ENCODE data around the gene LCOR. TPM values are rescaled to one million over a fixed set of nuclear protein-coding genes. Genes with fewer than 3 reads are reported as not detected.

The LCOR gene
- polyA plus RNA-seq, 1 experiment, result 11.6 TPM

GRCh38 chr10:96878057-96878456 is 46.0 kb downstream of the LCOR start:
- no peaks in the 10 kb centered on the region for H3K9me3 ChIP-seq (ENCODE audit: control insufficient read depth, insufficient read depth, low read length)
- no peak for TF ChIP-seq CTCF (IDR thresholded peaks at IDR 0.05; ENCODE audit: low read depth, low read length)
- no peak for DNase-seq (ENCODE audit: low read depth, low spot score)
- H3K27me3 ChIP-seq (ENCODE audit: control insufficient read depth, insufficient read depth, low read length), result no peaks in the 10 kb centered on the region
- H3K27ac ChIP-seq (ENCODE audit: low read depth, low read length), result no peak overlapping the region
- POLR2A ChIA-PET, result no interaction called here
- CTCF ChIA-PET, result interaction anchor here (0.6 to 1.3 kb wide), 3 partner anchors 31 to 252 kb away, joined by 3 to 13 read pairs (median 3); no protein-coding TSS in a partner anchor
- no peak overlapping the region for H3K4me3 ChIP-seq (ENCODE audit: low read depth, low read length)

GRCh38 chr10:96880575-96880974 is 48.5 kb downstream of the LCOR start:
- H3K27ac ChIP-seq (ENCODE audit: low read depth, low read length), result no peak overlapping the region
- H3K4me3 ChIP-seq (ENCODE audit: low read depth, low read length), result no peak overlapping the region
- TF ChIP-seq CTCF (IDR thresholded peaks at IDR 0.05; ENCODE audit: low read depth, low read length), result no peak
- POLR2A ChIA-PET, result no interaction called here
- DNase-seq (ENCODE audit: low read depth, low spot score), result no peak
- CTCF ChIA-PET, result no interaction called here
- H3K9me3 ChIP-seq (ENCODE audit: control insufficient read depth, insufficient read depth, low read length), result no peaks in the 10 kb centered on the region
- H3K27me3 ChIP-seq (ENCODE audit: control insufficient read depth, insufficient read depth, low read length), result no peaks in the 10 kb centered on the region

- H3K27me3 ChIP-seq (ENCODE audit: control insufficient read depth, insufficient read depth, low read length), result no peaks in the 10 kb centered on the region
- H3K9me3 ChIP-seq (ENCODE audit: control insufficient read depth, insufficient read depth, low read length), result no peaks in the 10 kb centered on the region
- no peak for DNase-seq (ENCODE audit: low read depth, low spot score)
- no peak overlapping the region for H3K4me3 ChIP-seq (ENCODE audit: low read depth, low read length)
- TF ChIP-seq CTCF (IDR thresholded peaks at IDR 0.05; ENCODE audit: low read depth, low read length), result no peak
- CTCF ChIA-PET, result no interaction called here
- POLR2A ChIA-PET, result no interaction called here
- H3K27ac ChIP-seq (ENCODE audit: low read depth, low read length), result no peak overlapping the region
Measured at GRCh38 chr10:96889415-96890171, 57.5 kb downstream of the LCOR start.

GRCh38 chr10:96890172-96890513 is 58.0 kb downstream of the LCOR start:
- POLR2A ChIA-PET, result no interaction called here
- Histone ChIP-seq H3K27ac (ENCODE audit: low read depth, low read length) (no peak overlapping the region), H3K27me3 (ENCODE audit: control insufficient read depth, insufficient read depth, low read length) (no peaks in the 10 kb centered on the region), H3K4me3 (ENCODE audit: low read depth, low read length) (no peak overlapping the region), H3K9me3 (ENCODE audit: control insufficient read depth, insufficient read depth, low read length) (no peaks in the 10 kb centered on the region)
- no peak for DNase-seq (ENCODE audit: low read depth, low spot score)
- CTCF ChIA-PET, result interaction anchor here (1.0 kb wide), 1 partner anchor 21 kb away, joined by 3 read pairs; no protein-coding TSS in a partner anchor
- no peak for TF ChIP-seq CTCF (IDR thresholded peaks at IDR 0.05; ENCODE audit: low read depth, low read length)

GRCh38 chr10:96890580-96890979 is 58.5 kb downstream of the LCOR start:
- CTCF ChIA-PET, result interaction anchor here (1.0 kb wide), 1 partner anchor 21 kb away, joined by 3 read pairs; no protein-coding TSS in a partner anchor
- Histone ChIP-seq H3K9me3 (ENCODE audit: control insufficient read depth, insufficient read depth, low read length) (no peaks in the 10 kb centered on the region), H3K27ac (ENCODE audit: low read depth, low read length) (no peak overlapping the region), H3K4me3 (ENCODE audit: low read depth, low read length) (no peak overlapping the region), H3K27me3 (ENCODE audit: control insufficient read depth, insufficient read depth, low read length) (no peaks in the 10 kb centered on the region)
- POLR2A ChIA-PET, result no interaction called here
- TF ChIP-seq CTCF (IDR thresholded peaks at IDR 0.05; ENCODE audit: low read depth, low read length), result no peak
- no peak for DNase-seq (ENCODE audit: low read depth, low spot score)

Measured in AG04450 (cell line).